Measurements from ENCODE around the gene PPRC1. TPM values are rescaled to one million over a fixed set of nuclear protein-coding genes. Genes with fewer than 3 reads are reported as not detected.

PPRC1 gene
- total RNA-seq, 1 donor from 2014 or later, result 45.6 TPM

DNA sequence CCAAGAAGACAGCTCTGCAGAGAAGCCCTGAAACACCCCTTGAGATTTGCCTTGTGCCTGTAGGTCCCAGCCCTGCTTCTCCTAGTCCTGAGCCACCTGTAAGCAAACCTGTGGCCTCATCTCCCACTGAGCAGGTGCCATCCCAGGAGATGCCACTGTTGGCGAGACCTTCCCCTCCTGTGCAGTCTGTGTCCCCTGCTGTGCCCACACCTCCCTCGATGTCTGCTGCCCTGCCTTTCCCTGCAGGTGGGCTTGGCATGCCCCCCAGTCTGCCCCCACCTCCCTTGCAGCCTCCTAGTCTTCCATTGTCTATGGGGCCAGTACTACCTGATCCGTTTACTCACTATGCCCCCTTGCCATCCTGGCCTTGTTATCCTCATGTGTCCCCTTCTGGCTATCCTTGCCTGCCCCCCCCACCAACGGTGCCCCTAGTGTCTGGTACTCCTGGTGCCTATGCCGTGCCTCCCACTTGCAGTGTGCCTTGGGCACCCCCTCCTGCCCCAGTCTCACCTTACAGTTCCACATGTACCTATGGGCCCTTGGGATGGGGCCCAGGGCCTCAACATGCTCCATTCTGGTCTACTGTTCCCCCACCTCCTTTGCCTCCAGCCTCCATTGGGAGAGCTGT is 8.2 kb downstream of the PPRC1 start:
- intact Hi-C loops (cut with DNase I), result no loop called here
- ATAC-seq (no peak), DNase-seq (ENCODE audit: low spot score) (no peak)

DNA sequence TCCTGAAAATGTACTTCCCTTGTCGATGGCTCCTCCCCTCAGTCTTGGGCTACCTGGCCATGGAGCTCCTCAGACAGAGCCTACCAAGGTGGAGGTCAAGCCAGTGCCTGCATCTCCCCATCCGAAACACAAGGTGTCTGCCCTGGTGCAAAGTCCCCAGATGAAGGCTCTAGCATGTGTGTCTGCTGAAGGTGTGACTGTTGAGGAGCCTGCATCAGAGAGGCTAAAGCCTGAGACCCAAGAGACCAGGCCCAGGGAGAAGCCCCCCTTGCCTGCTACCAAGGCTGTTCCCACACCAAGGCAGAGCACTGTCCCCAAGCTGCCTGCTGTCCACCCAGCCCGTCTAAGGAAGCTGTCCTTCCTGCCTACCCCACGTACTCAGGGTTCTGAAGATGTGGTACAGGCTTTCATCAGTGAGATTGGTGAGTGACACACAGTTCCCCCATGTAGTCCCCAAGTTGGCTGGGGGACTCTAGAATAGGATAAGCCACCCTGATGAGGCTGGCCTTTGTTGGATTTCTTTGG is 8.8 kb downstream of the PPRC1 start:
- no peak for DNase-seq (ENCODE audit: low spot score)
- ATAC-seq, result no peak
- intact Hi-C loops (cut with DNase I), result no loop called here

- DNase-seq (ENCODE audit: low spot score) (no peak), ATAC-seq (no peak)
- intact Hi-C loops (cut with DNase I), result no loop called here
Measured at GRCh38 chr10:102146971-102147428, 14.2 kb downstream of the PPRC1 start.

GRCh38 chr10:102147561-102147960 is 14.7 kb downstream of the PPRC1 start:
- DNase-seq (ENCODE audit: low spot score) (no peak), ATAC-seq (no peak)
- intact Hi-C loops (cut with DNase I), result no loop called here

- ATAC-seq (no peak), DNase-seq (ENCODE audit: low spot score) (no peak)
- intact Hi-C loops (cut with DNase I), result no loop called here
Measured at GRCh38 chr10:102148275-102148674, 15.4 kb downstream of the PPRC1 start.

- DNase-seq (ENCODE audit: low spot score), result no peak
- no peak for ATAC-seq
- intact Hi-C loops (cut with DNase I), result loop anchor here (1.0 kb wide), 1 partner anchor 353 kb away; no protein-coding TSS in a partner anchor
Measured at GRCh38 chr10:102150970-102151773, 18.3 kb downstream of the PPRC1 start.

DNA sequence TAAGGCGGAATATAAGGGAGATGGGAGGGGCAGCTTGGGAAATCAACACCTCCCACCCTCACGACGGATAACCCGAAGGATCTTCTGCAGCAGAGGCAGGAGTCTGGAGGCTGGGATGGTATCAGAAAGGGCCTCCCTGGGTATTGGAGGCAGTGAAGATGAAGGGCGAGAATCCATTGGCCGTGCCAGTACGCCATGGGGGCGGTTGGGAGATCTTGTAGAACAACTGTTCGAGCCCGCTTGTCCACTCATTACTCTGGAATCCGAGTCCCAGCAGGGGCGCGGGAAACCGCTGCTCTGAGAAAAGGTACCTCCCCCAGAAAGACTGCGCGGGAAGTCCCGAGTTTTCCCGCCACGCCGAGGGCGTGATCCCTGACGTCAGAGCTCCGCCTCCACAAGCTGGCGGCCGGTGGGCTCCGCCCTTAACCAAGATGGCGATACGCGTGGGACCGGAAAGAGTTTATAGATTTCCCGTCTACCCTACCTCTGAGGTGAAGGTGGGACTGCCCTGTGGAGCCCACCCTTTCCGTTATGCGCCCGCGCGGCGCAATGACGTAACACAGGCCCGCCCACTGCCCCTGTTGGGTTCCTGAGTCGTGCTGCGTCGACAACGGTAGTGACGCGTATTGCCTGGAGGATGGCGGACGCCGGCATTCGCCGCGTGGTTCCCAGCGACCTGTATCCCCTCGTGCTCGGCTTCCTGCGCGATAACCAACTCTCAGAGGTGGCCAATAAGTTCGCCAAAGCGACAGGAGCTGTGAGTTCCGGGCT is 19.1 kb downstream of the PPRC1 start, which contains the start of gene NOLC1:
Gene NOLC1 (plus strand): TSS at position 616 of the 771 bp plus-strand sequence. CDS start 22 bp downstream, at position 638.
- intact Hi-C loops (cut with DNase I), result loop anchor here (1.0 kb wide), 1 partner anchor 352 kb away; no protein-coding TSS in a partner anchor
- peak; percentile 99 for DNase-seq (ENCODE audit: low spot score)

GRCh38 chr10:102152545-102152890 is 19.7 kb downstream of the PPRC1 start:
- DNase-seq (ENCODE audit: low spot score) (no peak), ATAC-seq (no peak)
- intact Hi-C loops (cut with DNase I), result no loop called here

More for the DNA sequence above, 19.1 kb downstream of the PPRC1 start, which contains the start of gene NOLC1:
- ATAC-seq, result peak; percentile 99

- DNase-seq (ENCODE audit: low spot score), result no peak
- intact Hi-C loops (cut with DNase I), result no loop called here
Measured at GRCh38 chr10:102153093-102153620, 20.3 kb downstream of the PPRC1 start.

GRCh38 chr10:102154466-102155116 is 21.8 kb downstream of the PPRC1 start:
- intact Hi-C loops (cut with DNase I), result no loop called here
- no peak for ATAC-seq
- no peak for DNase-seq (ENCODE audit: low spot score)

More at GRCh38 chr10:102153093-102153620, 20.3 kb downstream of the PPRC1 start:
- ATAC-seq, result no peak

DNA sequence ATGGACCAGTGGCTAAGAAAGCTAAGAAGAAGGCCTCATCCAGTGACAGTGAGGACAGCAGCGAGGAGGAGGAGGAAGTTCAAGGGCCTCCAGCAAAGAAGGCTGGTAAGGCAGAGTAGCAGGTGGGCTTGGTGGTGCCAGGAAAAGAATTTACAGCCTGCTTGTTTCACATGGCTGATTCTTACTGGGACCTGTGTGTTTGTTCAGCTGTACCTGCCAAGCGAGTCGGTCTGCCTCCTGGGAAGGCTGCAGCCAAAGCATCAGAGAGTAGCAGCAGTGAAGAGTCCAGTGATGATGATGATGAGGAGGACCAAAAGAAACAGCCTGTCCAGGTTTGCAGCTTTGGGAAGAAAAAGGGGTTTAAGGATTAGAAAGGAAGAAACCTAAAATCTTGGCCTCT is 24.4 kb downstream of the PPRC1 start:
- ATAC-seq (no peak), DNase-seq (ENCODE audit: low spot score) (no peak)
- intact Hi-C loops (cut with DNase I), result no loop called here

- intact Hi-C loops (cut with DNase I), result no loop called here
- ATAC-seq, result no peak
- DNase-seq (ENCODE audit: low spot score), result no peak
Measured at GRCh38 chr10:102159051-102159597, 26.3 kb downstream of the PPRC1 start.

DNA sequence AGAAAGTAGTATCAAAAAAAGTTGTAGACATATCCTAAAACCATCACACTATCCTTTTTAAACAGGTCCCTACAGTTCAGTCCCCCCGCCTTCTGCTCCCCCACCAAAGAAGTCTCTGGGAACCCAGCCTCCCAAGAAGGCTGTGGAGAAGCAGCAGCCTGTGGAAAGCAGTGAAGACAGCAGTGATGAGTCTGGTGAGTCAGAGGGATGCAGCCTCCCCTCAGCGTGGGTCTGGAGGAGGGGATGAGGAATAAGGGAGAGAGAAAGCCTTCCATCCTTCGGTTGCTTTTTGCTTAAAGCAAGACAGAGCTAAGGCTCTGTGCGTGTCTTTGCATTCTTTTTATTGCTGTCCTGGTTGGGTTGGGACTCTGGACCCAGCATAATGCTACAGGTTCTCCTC is 27.0 kb downstream of the PPRC1 start:
- ATAC-seq, result no peak

GRCh38 chr10:102163342-102163989 is 30.6 kb downstream of the PPRC1 start:
- intact Hi-C loops (cut with DNase I), result no loop called here
- ATAC-seq (no peak), DNase-seq (ENCODE audit: low spot score) (no peak)

More for the DNA sequence above, 27.0 kb downstream of the PPRC1 start:
- intact Hi-C loops (cut with DNase I), result no loop called here
- DNase-seq (ENCODE audit: low spot score), result no peak

DNA sequence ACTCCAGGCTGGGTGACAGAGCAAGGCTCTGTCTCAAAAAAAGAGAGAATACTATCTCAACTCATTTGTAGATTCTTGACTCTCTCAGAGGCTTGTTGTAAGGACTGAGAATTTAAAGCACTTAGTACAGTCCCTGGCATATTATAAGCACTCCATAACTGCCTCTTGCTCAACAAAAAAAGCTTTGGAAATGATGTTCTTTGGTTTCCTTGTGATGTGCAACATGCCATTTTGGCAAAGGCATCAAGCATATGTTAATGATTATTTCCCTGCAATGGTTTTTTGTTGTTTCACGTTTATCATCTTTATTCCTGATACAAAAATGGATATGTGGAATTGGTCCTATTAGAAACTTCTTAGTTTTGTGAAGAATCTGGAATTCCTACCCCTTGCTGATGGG is 35.0 kb downstream of the PPRC1 start:
- intact Hi-C loops (cut with DNase I), result no loop called here
- ATAC-seq (no peak), DNase-seq (ENCODE audit: low spot score) (no peak)

- ATAC-seq, result no peak
- DNase-seq (ENCODE audit: low spot score), result no peak
- intact Hi-C loops (cut with DNase I), result no loop called here
Measured at GRCh38 chr10:102170602-102171001, 37.8 kb downstream of the PPRC1 start.

DNA sequence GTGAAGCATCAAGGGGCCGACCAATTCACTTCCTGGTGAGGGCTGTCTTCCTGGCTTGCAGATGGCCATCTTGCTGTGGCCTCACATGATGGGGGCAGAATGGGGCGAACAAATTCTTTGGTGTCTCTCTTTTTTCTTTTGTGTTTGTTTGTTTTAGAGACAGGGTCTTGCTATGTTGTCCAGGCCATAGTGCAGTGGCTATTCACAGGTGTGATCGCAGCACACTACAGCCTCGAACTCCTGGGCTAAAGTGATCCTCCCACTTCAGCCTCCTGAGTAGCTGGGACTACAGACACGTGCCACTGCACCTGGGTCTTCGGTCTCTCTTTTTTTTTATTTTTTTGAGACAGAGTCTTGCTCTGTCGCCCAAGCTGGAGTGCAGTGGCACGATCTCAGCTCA is 39.4 kb downstream of the PPRC1 start:
- intact Hi-C loops (cut with DNase I), result no loop called here
- no peak for ATAC-seq

DNA sequence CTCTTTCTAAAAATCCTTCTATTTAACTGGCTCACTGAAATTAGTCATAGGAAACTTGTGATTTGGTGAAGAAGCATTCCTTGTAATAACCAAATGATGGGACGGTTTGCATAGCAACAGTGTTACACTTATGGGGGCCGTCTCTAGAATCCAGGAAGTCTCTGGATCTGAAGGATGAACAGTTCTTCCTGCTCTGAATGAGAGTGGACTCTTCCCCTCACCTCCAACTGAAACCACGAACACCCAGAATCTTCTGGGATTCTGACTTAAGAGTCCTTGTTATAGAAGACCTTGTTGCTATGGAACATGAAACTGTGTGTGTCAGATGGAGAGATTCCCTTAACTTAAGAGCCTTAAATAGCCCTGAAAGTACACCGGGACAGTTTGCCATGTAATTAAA is 42.6 kb downstream of the PPRC1 start:
- intact Hi-C loops (cut with DNase I), result no loop called here
- no peak for ATAC-seq
- DNase-seq (ENCODE audit: low spot score), result no peak

More for the DNA sequence above, 39.4 kb downstream of the PPRC1 start:
- no peak for DNase-seq (ENCODE audit: low spot score)
